Measurements from ENCODE around the gene GNG7.
A peak's percentile ranks its signal among the peaks of the same experiment; 100 is the strongest.
"Not testable (repeated sequence)": the region's sequence is repeated elsewhere in the genome, so short reads cannot be mapped to it uniquely, and the experiment has no call there.

The GNG7 gene

DNA sequence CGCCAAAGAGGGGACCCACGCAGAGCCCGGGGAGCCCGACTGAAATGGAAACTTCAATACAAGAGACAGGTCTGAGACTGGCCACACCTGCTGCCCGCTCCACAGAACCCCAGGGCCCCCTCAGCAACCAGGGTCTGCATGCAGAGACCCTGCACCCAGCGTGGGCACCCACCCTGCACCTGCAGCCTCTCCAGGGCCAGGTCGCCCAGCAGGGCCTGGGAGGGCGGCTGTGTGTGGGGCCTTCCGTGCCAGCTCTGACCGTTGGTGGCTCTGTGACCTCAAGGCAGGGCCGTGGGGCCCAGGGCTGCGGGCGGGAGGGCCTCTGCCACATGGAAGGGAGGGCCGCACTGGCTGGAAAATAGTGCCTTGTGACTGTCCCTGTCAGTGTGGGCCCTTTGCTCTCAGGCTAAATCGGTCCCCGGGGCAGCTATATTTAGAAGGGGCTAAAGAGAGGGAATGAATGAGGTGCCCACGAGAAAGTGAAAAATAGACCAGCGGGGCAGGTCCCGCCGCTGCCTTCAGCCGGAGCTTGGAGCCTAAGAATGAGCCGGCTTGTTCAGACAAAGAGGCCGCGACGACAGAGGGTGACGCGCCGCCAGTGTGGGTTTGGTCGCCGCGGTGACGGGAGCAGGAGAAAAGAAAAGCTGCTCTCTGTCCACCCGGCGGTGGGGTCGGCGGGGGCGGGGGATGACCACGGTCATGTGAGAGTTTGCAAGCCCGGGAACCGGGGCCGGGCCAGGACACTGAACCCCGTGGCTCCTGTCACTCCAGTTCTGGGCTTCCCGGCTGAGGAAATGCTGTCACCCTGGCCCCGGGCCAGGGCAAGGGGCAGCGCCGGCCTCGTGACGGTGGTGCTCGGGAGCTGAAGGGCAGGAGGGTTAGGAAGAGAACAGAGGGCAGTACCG is 156.1 kb downstream of the GNG7 start:
- no peak for DNase-seq

DNA sequence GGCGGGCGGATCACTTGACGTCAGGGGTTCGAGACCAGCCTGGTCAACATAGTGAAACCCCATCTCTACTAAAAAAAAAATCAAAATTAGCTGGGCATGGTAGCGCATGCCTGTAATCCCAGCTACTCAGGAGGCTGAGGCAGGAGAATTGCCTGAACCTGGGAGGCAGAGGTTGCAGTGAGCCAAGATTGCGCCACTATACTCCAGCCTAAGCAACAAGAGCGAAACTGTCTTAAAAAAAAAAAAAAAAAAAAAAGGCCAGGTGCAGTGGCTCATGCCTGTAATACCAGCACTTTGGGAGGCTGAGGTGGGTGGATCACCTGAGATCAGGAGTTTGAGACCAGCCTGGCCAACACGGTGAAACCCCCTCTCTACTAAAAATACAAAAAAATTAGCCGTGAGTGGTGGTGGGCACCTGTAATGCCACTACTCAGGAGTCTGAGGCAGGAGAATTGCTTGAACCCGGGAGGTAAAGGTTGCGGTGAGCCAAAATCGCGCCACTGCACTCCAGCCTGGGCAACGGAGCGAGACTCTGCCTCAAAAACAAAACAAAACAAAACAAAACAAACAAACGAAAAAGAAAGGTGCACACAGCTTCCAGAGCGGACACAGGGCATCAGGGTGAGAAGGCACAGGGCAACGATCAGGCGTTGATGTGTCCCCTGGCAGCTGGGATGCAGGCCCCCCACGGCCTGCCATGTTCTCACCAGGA is 156.9 kb downstream of the GNG7 start:
- DNase-seq = not testable (repeated sequence)

GRCh38 chr19:2544576-2545415 is 157.7 kb downstream of the GNG7 start:
- no peak for DNase-seq

DNA sequence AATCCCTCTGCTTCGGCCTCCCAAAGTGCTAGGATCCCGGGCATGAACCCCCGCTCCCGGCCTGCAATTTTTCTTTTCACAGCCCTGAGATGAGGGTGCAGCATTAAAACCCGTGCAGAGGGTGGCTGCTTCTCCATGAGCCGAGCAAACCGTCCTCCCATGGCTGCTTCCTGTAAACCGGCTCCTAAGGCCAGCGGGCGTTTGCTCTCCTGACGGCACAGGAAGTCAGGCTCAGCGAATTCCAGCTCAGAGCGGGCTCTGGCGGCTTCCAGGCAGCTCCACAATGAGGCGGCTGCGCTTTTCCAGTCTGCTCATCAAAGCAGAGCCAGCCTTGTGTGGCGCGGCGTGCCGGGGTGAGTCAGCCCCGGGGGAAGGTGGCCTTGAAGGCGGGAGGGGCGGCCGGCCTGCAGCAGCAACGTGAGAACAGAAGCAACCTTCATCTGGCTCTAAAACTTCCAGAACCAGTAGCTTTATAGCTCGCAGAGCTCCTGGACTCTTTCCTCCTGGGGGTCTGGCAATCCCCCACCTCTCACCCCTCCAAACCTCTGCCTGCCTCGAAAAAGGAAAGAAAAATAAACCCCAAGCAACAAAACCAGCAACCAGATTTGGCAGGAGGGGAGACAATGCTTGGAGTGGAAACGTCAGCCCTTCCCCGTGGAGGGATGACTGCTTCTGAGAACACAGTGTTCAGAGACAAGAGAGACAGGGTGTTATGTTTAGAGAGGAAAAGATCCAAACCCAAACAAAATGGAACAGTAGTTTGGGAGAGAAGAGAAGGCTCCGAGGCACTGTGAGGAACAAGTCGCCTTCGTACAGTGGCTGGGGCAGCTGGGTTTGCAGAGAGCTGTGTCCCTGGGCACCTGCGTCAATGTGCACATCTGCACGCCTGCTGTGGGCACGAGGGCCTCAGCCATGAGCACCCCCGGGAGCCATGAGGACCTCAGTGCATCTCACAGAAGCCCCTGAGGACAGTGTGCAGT is 158.7 kb downstream of the GNG7 start:
- DNase-seq = peak; percentile 66

- not testable (repeated sequence) for DNase-seq
These were observed 159.4 kb downstream of the GNG7 start for GRCh38 chr19:2543072-2543462.

- DNase-seq = no peak
These were observed 160.0 kb downstream of the GNG7 start for GRCh38 chr19:2542341-2543069.

DNA sequence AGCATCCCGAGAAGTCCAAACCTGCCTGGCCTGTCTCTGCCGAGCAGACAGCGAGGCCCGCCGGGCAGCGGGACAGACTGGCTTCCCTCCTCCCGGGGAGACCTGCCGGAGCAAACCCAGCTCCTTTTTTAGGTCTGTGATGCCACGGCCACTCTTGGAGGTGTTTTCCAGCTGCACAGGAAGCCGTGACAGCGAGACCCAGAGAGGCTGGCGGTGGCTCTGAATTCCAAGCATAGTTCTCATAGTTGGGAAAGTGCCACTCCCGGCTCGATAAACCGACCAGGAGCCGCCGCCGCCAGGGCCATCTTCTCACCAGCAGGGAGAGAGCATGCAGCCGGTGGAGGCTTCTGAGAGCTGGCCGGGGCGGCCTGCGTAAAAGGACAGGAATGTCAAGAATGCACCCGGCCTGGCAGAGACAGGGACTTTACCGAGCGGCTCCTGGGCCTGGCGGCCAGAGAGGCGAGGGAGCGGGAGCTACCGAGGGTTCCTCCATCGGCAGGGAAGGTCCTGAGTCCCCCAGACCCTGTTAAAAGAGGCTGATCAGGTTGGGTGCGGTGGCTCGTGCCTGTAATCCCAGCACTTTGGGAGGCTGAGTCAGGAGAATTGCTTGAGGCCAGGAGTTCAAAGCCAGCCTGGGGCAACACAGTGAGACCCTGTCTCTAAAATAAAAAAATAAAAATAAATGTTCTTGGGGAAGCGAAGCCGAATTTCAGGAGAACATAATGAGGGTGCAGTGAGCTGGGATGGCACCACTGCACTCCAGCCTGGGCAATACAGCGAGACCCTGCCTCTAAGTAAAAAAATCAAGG is 161.6 kb downstream of the GNG7 start:
- DNase-seq = no peak

DNA sequence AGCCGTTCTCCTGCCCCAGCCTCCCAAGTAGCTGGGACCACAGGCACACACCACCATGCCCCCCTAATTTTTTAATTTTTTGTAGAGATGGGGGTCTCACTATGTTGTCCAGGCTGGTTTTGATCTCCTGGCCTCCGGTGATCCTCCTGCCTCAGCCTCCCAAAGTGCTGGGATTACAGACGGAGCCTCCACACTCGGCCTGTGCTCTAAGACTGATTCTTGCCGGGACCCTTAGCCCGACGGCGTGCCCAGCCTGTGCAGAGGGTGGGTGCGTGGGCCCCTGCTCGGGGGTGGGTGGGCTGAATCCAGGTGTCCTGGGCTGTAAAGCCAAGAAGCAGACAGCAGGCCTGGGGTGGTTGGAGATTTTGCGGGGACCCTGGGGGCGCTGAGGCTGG is 162.2 kb downstream of the GNG7 start:
- no peak for DNase-seq

DNA sequence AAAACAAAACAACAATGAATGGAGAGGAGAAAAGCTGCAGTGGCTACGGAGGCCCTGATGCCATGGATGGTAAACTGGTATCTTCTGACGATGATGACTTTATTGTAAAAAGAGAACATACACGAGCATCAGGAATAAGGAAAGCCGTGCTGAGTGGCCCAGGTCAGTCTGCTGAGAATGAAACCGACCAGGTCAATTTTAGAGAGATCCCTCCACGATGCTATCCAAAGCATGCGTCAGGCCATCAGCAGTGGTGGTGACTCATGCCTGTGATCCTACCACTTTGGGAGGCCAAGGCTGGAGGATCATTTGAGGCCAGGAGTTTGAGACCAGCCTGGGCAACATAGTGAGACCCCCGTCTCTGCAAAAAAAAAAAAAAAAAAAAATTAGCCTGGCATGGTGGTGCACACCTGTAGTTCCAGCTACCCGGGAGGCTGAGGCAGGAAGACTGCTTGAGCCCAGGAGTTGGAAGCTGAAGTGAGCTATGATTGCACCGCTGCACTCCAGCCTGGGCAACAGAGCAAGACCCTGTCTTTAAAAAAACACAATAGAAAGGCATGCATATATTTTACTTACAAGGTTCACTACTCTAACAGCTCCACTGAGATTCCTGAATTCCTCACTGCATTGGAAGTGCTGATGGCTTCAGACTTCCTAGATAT is 164.3 kb downstream of the GNG7 start:
- no peak for DNase-seq

DNA sequence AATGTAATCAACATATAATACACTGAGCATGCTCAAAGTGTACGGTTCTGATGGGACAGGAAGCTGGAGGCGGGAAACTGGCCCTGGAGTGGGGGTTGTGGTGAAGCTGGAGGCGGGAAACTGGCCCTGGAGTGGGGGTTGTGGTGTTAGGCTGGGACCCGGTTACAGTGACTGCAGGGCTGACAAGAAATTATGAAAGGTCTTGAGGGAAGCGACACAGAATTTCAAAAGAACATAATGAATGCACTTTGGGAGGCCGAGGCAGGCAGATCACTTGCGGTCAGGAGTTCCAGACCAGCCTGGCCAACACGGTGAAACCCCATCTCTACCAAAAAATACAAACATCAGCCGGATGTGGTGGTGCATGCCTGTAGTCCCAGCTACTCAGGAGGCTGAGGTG is 164.9 kb downstream of the GNG7 start:
- DNase-seq = not testable (repeated sequence)

GRCh38 chr19:2536461-2536860 is 166.0 kb downstream of the GNG7 start:
- DNase-seq = no peak

DNA sequence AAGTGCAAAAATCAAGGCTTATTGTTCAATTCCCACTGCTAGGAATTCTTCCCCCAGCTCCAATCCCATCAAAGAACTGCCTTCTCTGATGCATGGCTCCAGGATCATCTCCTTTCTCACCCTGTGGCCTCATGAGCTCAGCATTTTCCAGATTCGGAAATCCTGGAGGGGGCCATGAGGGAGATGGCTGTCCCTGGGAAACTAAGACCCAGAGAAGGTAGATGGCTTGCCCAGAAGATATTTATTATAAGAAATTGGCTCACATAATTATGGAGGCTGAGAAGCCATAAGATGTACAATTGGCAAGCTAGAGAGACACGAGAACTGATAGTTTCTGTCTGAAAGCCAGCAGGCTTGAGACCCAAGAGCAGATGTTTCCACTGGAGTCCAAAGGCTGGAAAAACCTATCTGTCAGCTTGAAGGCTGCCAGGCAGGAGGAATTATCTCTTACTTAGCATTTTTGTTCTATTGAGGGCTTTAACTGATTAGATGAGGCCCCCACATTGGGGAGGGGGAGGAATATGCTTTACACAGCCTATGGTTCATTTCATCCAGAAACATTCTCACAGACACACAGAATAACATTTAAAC is 168.0 kb downstream of the GNG7 start:
- DNase-seq = no peak

DNA sequence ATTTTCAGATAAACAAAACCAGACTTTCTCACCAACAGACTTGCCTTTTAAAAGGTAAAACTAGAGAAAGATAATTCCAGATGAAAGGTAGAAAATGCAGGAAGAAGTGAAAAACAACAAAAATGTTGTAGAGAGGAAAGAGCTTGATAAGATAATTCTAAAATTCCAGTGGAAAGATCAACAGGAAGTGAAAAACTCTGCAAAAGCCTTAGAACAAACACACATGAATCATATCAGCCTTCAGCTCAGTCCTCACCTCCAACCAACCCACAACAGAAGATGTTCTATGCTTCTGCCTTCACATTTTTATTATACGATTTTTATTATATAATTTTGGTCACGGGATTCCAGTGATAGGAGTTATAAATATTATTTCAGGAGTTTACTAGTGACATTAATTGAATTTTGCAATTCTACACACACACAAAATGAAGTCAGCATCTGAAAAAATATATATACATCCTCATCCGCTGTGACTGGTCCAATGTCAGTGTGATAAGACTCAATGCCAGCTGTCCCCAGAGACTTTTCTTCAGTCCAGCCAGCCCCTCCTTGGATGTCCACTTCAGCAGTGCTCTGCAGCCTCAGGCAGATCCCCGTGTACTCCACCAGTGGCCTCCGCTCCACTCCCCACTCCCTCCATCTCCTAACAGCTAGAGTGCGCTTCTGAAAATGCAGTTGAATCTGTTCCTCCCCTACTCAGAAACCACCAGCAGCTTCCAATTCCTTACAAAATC is 168.6 kb downstream of the GNG7 start:
- no peak for DNase-seq

DNA sequence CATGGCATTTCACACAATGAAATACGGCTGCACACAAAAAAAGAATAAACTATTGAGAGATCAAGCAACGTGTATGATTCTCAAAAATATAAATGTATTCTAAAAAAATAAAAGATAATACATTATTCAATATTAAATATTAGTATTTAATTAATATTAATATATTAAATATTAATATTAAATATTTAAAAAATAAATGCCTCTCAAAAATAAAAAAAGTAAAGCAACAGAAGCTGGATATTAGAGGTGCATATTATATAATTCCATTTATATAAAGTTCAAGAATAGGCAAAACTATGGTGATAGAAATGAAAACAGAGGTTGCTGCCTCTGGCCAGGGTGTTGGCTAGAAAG is 169.4 kb downstream of the GNG7 start:
- no peak for DNase-seq

- DNase-seq = no peak
These were observed 170.0 kb downstream of the GNG7 start for GRCh38 chr19:2532252-2533071.

- DNase-seq = not testable (repeated sequence)
These were observed 172.6 kb downstream of the GNG7 start for GRCh38 chr19:2529942-2530341.

DNA sequence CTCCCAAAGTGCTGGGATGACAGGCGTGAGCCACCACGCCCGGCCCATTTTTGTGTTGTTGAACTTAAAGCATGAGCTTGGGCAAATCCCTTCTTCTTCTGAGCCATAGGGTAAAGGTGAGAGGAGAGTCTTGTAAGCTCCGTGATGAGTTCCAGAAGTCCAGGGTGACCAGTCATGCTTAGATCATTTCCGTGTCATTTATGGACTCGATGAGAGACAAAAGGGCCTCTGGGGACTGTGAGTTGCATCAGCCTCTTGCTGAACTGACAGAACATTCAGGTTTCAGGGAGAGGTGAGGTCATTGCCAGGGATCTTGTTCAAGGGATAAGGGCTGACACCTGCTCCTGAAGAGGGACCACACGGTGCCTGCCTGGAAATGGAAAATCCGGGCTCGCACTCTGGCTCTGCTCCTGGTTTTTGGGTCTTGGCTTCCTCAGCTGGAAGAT is 173.0 kb downstream of the GNG7 start:
- no peak for DNase-seq

DNA sequence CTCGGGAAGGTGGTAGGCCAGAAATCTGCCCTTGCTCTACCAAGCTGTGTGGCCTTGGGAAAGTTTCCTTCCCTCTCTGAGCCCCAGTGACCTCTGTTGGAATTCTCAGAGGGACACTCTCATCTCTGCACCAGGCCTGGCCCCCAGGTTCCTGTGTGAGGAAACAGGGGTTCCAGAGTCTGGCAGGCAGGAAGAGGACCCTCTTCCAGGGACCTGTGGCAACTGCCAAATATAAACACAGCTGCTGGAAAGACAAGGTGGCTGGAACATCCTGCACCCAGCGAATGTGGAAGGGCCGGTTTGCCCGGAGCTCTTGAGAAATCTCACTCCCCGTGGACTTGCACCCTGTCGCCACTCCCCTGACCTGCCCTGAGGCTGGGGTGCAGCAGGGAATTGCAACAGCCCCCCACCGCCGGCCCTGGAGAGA is 173.8 kb downstream of the GNG7 start:
- no peak for DNase-seq
